GM12873 (cell line): Measurements from ENCODE around the gene TBXAS1.

ENCODE experiments used
- CTCF ChIP-seq: IDR thresholded peaks from 2 replicates; pipeline ENCODE4 v1.5.1; 2012; ENCODE audit warnings: low read depth, mild to moderate bottlenecking, moderate library complexity, low read length, control low read depth; ENCODE audit not compliant: insufficient read depth; ENCODE audit errors: missing control alignments

TBXAS1 gene

GRCh38 chr7:139966949-139967348 is 137.9 kb downstream of the TBXAS1 start:
- no peak for TF ChIP-seq CTCF

- no peak for TF ChIP-seq CTCF
Observed at GRCh38 chr7:139968931-139969330, 139.9 kb downstream of the TBXAS1 start.

- no peak for TF ChIP-seq CTCF
Observed at GRCh38 chr7:139972029-139972428, 143.0 kb downstream of the TBXAS1 start.

GRCh38 chr7:139973101-139974050 is 144.3 kb downstream of the TBXAS1 start:
- TF ChIP-seq CTCF = no peak

- no peak for TF ChIP-seq CTCF
Observed at GRCh38 chr7:139974179-139974811, 145.2 kb downstream of the TBXAS1 start.

GRCh38 chr7:139976055-139976837 is 147.2 kb downstream of the TBXAS1 start:
- TF ChIP-seq CTCF = no peak
